Measurements from ENCODE around the gene MAP3K3. TPM values are rescaled to one million over a fixed set of nuclear protein-coding genes. Genes with fewer than 3 reads are reported as not detected.

The MAP3K3 gene
- total RNA-seq, 2 donors from 2014 or later = 13.4 to 15.5 TPM

DNA sequence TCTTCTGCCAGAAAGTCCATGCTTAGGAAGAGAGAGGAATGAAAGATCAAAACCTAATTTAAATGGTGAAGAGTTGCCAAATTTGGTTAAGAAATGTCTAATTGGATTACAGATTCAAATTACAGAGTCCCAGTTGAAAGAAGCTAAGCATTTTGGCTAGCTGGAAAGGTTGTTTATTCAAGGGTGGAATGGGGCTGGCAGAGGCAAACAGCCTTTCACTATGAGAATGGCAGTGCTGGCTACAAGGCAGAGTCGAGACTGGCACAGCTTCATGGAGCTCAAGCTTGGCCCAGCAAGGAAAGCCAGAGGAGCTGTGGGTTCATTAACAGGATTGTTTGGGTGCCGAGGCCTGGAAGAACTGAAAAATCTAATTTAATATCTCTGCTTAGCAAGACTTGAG lies 13.6 kb downstream of the MAP3K3 start:
- no peak for DNase-seq
- H3K4me3 ChIP-seq = no peak overlapping the region
- intact Hi-C loops (cut with DNase I) = no loop called here
- no peaks in the 10 kb centered on the region for H3K9me3 ChIP-seq
- H3K36me3 ChIP-seq = peaks cover 9% of the 10 kb centered on the region
- H3K4me1 ChIP-seq = no peaks in the 10 kb centered on the region
- no peaks in the 10 kb centered on the region for H3K27me3 ChIP-seq
- no peak overlapping the region for H3K9ac ChIP-seq (ENCODE audit: low read depth in 2 of 2, low read length in 2 of 2)
- H3K27ac ChIP-seq = no peak overlapping the region
- TF ChIP-seq, protein P1, sequence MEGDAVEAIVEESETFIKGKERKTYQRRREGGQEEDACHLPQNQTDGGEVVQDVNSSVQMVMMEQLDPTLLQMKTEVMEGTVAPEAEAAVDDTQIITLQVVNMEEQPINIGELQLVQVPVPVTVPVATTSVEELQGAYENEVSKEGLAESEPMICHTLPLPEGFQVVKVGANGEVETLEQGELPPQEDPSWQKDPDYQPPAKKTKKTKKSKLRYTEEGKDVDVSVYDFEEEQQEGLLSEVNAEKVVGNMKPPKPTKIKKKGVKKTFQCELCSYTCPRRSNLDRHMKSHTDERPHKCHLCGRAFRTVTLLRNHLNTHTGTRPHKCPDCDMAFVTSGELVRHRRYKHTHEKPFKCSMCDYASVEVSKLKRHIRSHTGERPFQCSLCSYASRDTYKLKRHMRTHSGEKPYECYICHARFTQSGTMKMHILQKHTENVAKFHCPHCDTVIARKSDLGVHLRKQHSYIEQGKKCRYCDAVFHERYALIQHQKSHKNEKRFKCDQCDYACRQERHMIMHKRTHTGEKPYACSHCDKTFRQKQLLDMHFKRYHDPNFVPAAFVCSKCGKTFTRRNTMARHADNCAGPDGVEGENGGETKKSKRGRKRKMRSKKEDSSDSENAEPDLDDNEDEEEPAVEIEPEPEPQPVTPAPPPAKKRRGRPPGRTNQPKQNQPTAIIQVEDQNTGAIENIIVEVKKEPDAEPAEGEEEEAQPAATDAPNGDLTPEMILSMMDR (IDR thresholded peaks at IDR 0.05) = no peak

- H3K27ac ChIP-seq = no peak overlapping the region
- TF ChIP-seq, protein P1 (IDR thresholded peaks at IDR 0.05) = no peak
- H3K27me3 ChIP-seq = no peaks in the 10 kb centered on the region
- no peaks in the 10 kb centered on the region for H3K36me3 ChIP-seq
- DNase-seq = no peak
- H3K4me3 ChIP-seq = no peak overlapping the region
- intact Hi-C loops (cut with DNase I) = no loop called here
- H3K9me3 ChIP-seq = no peaks in the 10 kb centered on the region
- no peak overlapping the region for H3K9ac ChIP-seq (ENCODE audit: low read depth in 2 of 2, low read length in 2 of 2)
- H3K4me1 ChIP-seq = no peaks in the 10 kb centered on the region
Measured at GRCh38 chr17:63639125-63639524, 16.9 kb downstream of the MAP3K3 start.

DNA sequence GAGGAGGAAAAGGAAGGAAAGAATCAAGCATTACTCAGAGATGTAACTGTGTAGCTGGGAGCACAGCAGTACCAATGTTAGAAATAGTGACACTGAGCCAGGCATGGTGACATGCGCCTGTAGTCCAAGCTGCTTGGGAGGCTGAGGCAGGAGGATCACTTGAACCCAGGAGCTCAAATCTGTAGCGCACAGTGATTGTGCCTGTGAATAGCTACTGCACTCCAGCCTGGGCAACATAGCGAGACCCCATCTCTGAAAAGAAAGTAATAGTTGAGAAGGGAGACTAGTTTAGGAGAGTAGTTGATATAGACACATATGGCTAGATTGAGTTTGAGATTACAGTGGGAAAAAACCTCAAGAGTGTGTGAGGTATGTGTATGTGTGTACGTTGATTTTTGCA lies 17.8 kb downstream of the MAP3K3 start:
- no peak overlapping the region for H3K27ac ChIP-seq
- DNase-seq = no peak
- intact Hi-C loops (cut with DNase I) = no loop called here
- H3K4me1 ChIP-seq = no peaks in the 10 kb centered on the region
- no peaks in the 10 kb centered on the region for H3K36me3 ChIP-seq
- H3K27me3 ChIP-seq = no peaks in the 10 kb centered on the region
- no peaks in the 10 kb centered on the region for H3K9me3 ChIP-seq
- no peak overlapping the region for H3K4me3 ChIP-seq
- H3K9ac ChIP-seq (ENCODE audit: low read depth in 2 of 2, low read length in 2 of 2) = no peak overlapping the region
- TF ChIP-seq, protein P1 (IDR thresholded peaks at IDR 0.05) = no peak

- Histone ChIP-seq H3K27me3 (no peaks in the 10 kb centered on the region), H3K4me1 (no peaks in the 10 kb centered on the region), H3K9me3 (no peaks in the 10 kb centered on the region), H3K27ac (no peak overlapping the region), H3K4me3 (no peak overlapping the region), H3K9ac (ENCODE audit: low read depth in 2 of 2, low read length in 2 of 2) (no peak overlapping the region), H3K36me3 (no peaks in the 10 kb centered on the region)
- TF ChIP-seq, protein P1 (IDR thresholded peaks at IDR 0.05) = no peak
- DNase-seq = peak; percentile 38
- intact Hi-C loops (cut with DNase I) = no loop called here
Measured at GRCh38 chr17:63641692-63642448, 19.7 kb downstream of the MAP3K3 start.

DNA sequence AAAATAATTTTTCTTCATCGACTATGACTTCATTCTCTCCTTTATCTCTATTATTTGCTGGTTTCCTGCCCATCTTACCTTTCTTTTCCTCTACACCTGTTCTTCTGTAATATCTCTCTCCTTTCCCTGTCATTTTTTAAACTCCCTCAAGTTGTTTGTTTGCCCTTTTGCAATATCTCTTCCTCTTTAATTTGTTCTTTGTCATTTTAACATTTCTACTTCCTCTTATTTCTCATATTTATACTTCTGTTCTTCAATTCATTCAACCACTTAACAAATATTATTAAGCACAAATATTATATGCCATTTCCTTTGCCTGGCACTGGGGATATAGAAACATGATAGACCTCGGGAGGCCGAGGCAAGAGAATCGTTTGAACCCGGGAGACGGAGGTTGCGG lies 22.6 kb downstream of the MAP3K3 start:
- Histone ChIP-seq H3K9ac (ENCODE audit: low read depth in 2 of 2, low read length in 2 of 2) (no peak overlapping the region), H3K4me1 (no peaks in the 10 kb centered on the region), H3K4me3 (no peak overlapping the region), H3K27ac (no peak overlapping the region), H3K27me3 (no peaks in the 10 kb centered on the region), H3K9me3 (no peaks in the 10 kb centered on the region), H3K36me3 (no peaks in the 10 kb centered on the region)
- TF ChIP-seq, protein P1 (IDR thresholded peaks at IDR 0.05) = no peak
- intact Hi-C loops (cut with DNase I) = no loop called here
- no peak for DNase-seq

Measured in colonic mucosa (tissue), 4 donors.